Superior temporal gyrus (tissue), 1 donor: Measurements from ENCODE around the gene GTF2F2.

Experiments used
- DNase-seq: peaks from one replicate; pipeline ENCODE4 v3.0.0-alpha.2; 2016; ENCODE audit errors: extremely low spot score

GTF2F2 gene

DNA sequence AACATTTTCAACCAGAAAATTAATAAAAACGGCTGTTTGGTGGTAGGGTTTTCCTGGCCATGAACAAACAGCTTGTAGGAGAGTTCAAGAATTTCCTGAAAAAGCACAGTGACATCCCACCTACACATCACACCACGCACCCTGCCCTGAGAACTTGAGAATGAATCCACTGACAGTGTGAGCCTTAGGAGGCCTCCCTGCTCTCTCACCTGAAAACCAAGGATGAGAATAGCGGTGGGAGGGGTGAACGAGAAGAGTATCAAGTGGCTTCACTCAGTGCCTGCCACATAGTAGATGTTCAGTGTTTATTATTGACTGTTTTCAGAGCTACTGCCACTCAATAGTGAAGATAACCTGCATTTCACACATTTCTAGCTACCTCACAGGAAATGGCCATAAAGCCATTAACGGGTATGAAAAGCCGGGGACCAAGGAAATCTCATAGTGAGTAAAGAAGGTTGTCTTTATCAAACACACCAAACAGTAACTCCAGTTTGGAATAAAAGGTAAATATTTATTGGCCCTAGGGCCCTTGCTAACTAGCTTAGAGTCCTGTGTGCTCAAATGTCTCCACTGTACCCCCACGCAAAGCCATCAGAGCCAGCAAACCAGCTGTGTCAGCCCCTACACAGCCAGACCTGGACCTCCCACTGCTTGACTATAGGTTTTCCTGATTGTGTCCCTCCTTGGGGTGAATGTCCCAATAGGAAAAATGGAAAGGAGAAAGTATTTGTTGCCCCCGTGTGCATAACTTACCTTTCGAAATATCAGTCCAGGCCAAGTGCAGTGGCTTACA is 180.1 kb downstream of the GTF2F2 start:
- DNase-seq, result no peak

GRCh38 chr13:45301263-45301662 is 181.0 kb downstream of the GTF2F2 start:
- no peak for DNase-seq

- DNase-seq, result no peak
Observed at GRCh38 chr13:45302507-45302906, 182.2 kb downstream of the GTF2F2 start.

DNA sequence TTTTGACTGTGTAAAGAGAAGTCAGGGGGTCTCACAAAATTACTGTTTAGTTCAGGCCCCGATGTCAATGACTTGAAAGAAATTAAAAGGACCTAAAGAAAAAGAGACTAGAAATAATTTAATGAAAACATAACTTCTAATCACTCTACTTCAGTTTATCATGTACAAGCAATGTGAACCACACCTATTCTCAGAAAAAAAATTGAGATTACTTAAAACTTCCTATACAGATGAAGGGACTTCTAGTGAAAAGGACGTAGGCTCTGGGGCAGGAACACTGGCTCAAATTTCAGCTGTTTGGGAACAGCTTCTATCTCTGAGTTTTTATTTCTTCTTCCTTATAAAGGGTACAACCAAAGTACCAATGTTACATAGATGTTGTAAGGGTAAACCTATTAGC is 182.7 kb downstream of the GTF2F2 start:
- DNase-seq, result no peak

DNA sequence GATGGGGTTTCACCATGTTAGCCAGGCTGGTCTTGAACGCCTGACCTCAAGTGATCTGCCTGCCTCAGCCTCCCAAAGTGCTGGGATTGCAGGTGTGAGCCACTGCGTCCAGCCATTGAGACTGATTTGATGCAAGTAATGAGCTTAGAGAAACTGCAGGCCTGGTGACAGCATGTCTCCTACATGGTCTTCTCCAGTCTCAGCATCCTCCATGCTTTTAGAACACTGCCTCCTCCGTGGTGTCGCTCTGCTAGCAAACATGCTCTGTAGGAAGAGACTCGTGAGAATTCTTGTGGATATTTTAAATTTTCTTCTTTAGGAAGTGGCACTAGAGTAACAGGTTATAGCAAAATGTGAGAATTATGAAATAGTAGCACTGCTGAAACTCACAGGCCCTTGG is 183.6 kb downstream of the GTF2F2 start:
- DNase-seq, result no peak

GRCh38 chr13:45305079-45305478 is 184.8 kb downstream of the GTF2F2 start:
- no peak for DNase-seq

DNA sequence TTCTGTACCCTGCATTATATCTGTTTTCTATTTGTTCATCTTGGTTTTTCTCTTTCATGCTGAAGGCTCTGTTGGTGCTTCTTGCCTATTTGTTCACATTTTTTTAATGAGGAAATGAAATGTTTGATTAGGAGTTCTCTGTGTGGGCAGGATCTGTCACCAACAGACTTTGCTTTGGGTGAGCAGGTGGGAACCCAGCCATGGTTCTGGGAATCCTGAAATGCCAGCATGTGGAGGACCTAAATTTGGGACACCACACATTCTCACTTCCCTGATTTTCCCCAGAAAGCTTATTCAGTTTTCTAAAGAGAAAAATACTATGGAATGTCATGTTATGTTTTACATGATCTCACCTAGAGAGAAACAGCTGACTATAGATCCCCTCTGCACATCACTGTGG is 186.7 kb downstream of the GTF2F2 start:
- no peak for DNase-seq

DNA sequence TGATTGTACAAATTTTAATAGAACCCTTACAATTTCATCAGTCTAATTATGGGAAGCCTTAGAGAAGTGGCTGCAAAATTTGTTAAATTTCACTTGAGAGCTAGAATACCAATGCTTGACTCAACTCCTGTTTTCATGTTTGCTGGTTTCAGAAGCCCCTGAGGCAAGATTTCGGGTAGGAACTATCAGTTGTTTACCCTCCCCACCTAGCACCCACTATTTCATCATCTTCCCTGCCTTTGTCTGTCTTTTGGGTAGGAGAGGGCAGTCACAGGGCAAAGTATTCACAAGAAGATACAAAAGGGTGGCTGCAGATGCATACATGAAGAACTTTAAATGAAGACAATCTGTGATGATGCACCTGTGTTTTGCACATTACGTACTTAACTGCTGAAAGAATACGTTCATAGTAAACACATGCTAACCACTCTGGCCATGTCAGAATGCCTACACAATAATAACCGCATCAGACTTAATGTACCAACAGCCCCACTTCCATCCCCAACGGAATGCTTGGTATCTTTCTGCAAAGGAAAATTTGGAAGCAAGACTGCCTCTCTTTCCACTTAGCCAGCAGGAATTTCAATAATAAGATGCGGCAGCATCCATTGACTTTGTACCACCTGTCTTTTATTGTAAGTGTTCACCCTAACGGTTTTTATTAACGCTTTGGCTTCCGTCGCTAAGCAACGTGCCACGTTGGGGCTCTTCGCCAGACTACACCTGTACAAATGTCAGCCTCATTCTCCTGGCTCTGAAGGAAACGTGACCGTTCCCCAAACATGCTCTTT is 190.2 kb downstream of the GTF2F2 start:
- no peak for DNase-seq

GRCh38 chr13:45314822-45315221 is 194.5 kb downstream of the GTF2F2 start:
- no peak for DNase-seq

- no peak for DNase-seq
Observed at GRCh38 chr13:45315520-45316167, 195.3 kb downstream of the GTF2F2 start.

DNA sequence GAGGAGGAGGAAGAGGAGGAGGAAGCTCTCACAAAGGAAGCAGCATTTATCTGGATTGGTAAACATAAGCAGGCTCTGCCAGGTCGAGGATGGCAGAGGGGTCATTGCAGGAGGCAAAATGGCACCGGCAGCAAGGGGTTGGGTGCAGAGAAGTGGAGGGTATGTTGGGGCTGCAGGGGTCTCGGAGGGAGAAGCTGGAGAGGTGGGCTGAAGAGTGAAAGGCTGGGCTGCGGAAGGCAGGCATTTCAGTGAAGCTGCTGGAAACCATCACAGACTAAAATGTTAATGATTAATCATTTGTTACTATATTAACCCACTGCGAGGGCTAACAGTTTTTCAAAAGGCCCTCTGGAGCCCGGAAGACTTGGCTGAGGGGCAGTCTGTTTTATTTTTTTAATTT is 196.0 kb downstream of the GTF2F2 start:
- DNase-seq, result no peak

DNA sequence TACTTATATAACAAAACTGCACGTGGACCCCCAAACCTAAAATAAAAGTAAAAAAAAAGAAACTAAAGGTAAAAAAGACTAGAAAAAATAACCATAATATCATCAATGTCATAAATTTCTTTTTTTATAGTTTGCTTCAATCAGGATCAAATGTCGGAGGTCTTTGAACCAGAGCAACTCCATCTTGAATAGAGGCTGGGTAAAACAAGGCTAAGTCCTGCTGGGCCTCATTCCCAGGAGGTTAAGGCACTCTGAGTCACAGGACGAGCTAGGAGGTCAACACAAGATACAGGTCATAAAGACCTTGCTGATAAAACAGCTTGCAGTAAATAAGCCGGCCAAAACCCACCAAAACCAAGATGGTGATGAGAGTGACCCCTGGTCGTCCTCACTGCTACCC is 196.7 kb downstream of the GTF2F2 start:
- no peak for DNase-seq

GRCh38 chr13:45320876-45321629 is 200.7 kb downstream of the GTF2F2 start:
- DNase-seq, result no peak

GRCh38 chr13:45325806-45326205 is 205.5 kb downstream of the GTF2F2 start:
- DNase-seq, result no peak

DNA sequence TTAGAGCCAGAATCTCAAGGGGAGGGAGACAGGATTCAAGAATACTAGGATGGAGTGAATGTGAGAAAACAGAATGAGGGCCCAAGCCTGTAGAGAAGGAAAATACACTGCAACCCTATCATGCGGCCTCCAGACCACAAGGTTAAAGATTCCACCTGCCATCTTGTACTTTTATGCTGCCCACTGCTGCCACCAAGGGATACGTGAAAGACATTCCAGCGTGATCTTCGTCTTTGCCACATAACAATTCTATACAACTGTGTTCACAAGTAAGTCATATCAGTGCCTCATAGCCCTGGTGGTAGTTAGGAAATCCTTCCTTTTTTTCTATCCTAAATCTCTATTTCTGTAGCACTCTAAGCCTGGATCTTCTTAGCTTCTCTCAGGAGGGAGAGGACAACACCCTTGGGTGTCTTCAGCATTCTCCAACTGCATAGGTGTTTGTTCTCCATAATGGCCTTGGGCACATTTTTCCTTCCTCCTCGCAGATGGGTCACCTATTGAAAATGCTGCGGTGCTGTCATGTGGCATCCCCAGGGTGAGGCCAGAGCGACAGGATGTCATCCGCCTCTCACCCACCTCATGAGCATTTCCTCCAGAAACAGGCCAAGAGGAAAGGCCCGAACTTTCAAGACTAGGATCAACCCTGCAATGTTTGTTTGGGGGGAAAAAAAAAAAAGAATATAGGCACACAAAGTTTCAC is 207.1 kb downstream of the GTF2F2 start:
- no peak for DNase-seq

DNA sequence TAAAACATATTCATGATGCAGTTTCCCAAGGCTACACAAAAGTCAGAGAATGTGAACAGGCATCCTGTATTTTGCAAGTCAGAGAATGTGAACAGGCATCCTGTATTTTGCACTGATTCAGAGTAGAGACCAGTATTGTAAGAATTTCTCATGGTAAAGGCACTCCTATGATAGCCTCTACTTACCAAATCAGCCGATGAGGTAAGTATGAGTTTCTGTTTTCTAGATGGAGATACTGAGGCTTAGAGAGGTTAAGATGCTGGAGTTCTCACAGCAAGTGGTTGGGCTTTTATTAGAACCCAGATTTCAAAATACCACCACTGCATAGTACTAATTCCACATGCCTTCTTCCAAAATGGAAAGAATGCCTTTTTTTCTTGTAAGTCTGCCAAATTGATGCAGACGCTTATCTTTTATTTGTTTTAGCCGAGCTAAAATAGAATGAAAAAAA is 208.4 kb downstream of the GTF2F2 start:
- DNase-seq, result no peak

GRCh38 chr13:45331123-45331619 is 210.9 kb downstream of the GTF2F2 start:
- DNase-seq, result peak; percentile 57

GRCh38 chr13:45331692-45332035 is 211.4 kb downstream of the GTF2F2 start:
- DNase-seq, result no peak

DNA sequence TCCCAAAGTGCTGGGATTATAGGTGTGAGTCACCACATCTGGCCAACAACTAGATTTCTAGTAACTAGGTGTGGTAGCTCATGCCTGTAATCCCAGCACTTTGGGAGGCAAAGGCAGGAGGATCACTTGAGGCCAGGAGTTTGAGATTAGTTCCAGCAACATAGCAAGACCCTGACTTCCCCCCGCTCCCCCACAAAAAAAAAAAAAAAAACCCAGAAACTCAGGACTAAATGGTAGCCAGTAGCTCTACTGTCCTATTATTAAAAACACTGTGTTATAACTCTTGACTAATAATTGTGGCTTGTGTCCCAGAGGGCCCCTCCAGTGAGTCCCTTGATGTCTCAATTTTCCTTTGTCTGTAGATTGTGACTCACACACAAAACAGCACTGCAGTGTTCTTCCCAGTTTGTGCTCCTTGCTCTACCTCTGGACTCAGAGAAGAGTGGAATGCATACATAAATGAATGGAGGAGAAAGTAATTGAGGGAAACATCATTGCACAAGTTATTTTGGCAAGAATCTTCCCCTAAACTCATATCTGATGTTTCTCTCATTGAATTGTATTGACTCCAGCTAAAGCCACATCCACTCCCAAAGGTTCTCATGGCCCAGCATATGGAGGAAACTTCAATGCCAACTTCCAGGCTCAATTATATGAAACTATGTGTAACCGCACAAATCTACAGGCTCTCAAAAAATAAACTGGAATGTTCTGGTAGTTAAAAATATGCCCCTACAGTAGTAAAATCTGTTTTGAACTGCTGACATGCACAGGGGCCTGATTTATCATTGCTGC is 211.9 kb downstream of the GTF2F2 start:
- no peak for DNase-seq

GRCh38 chr13:45332831-45333219 is 212.5 kb downstream of the GTF2F2 start:
- DNase-seq, result no peak
